SKM-1 treated with dmso at 0.1 percent for 144 hours (cell line): ENCODE measurements around the gene PLCG1.
"Not testable (repeated sequence)": the region's sequence is repeated elsewhere in the genome, so short reads cannot be mapped to it uniquely, and the experiment has no call there.

Experiments used
- DNase-seq: peaks from one replicate; lab custom pipeline; 2025; ENCODE audit not compliant: unreplicated experiment; lab: John Stamatoyannopoulos, UW

The PLCG1 gene

DNA sequence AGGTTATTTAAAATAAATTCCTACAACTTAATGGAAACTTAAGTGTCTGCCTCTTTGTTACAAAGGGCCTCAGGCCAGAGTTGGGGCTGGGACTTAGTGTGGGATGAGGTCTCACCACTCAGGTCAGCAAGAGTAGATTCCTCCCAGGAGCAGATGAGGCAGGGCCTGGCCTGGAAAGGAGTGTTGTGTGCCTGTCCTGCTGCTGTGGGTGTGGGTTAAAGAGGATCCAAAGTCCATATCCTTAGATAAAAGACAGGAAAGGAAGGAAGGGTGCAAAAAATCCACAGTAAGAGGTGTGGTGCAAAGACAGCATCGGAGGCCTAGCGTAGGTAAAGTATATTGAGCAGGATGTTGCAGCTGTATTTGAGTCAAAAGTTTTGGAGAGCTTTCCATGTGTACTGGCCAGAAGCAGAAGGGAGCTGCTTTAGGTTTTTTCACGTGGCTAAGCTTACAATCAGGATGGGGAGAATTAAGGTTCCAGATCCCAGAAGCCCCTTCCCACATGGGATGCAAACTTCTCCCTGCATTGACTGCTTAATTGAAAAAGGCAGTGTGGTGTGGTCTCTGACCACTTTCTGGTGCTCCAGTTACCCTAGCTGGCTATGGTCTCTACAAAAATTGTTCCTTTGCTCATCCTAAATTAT is 12.8 kb upstream of the PLCG1 start:
- no peak for DNase-seq

DNA sequence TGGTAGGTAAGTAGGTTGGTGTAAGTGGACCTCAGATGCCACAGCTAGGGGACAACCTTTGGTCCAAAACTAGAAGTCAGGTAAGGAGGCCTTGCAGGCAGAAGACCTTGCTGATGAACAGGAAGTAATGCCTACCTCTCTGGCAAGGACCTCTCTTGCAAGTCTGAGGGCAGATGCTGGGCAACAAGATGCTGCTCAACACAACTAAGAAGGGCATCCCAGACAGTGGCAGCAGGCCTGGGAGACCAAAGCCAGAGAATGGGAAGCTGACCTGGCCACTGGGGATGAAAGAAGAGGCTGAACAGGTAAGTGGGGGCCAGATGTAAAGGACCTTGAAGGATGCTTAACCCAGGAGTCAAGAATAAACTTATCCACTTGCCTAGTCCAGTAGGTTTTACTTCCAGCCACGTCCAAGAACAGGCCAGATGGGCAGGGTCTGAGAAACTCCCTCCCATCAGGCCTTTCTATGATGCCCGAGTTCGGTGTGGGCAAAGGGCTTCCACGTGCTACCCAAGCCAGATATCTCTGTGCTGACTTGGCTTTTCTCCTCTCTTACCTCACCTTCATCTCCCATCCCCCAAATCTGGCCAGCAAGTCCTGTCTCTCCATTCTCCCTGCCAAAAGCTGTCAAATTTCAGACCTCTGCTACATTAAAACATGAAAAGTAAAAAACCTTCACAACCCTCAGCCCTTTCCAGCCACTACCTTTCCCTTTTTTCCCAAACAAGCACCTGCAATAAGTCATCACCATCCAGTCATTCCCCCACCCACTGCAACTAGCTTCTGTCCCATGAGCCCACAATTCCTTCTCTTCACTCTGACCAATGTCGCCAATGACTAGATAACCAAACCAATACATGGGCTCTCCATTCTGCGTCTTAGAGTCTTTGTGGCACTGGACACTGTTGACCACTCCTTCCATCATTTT is 11.5 kb upstream of the PLCG1 start:
- DNase-seq = no peak

DNA sequence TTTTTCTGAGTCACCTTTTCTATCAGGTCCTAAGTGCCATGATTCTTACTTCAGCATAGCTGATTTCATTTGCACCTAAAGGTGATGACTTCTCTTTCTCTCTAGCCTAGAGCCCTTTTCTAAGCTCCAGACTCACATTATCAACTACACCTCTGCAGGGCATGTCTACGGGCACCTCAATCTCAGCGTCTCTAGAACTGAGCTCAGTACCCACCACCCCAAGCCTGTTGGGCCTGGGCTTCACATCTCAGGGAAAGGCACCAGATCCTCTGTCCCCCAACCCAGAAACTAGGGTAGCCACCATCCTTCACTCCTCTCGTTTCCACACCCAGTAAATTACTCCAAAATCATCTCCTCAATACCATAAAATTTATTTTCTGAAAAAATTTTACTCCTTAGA is 10.6 kb upstream of the PLCG1 start:
- DNase-seq = no peak

DNA sequence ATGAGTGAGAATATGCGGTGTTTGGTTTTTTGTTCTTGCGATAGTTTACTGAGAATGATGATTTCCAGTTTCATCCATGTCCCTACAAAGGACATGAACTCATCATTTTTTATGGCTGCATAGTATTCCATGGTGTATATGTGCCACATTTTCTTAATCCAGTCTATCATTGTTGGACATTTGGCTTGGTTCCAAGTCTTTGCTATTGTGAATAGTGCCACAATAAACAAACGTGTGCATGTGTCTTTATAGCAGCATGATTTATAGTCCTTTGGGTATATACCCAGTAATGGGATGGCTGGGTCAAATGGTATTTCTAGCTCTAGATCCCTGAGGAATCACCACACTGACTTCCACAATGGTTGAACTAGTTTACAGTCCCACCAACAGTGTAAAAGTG is 9.0 kb upstream of the PLCG1 start:
- not testable (repeated sequence) for DNase-seq

DNA sequence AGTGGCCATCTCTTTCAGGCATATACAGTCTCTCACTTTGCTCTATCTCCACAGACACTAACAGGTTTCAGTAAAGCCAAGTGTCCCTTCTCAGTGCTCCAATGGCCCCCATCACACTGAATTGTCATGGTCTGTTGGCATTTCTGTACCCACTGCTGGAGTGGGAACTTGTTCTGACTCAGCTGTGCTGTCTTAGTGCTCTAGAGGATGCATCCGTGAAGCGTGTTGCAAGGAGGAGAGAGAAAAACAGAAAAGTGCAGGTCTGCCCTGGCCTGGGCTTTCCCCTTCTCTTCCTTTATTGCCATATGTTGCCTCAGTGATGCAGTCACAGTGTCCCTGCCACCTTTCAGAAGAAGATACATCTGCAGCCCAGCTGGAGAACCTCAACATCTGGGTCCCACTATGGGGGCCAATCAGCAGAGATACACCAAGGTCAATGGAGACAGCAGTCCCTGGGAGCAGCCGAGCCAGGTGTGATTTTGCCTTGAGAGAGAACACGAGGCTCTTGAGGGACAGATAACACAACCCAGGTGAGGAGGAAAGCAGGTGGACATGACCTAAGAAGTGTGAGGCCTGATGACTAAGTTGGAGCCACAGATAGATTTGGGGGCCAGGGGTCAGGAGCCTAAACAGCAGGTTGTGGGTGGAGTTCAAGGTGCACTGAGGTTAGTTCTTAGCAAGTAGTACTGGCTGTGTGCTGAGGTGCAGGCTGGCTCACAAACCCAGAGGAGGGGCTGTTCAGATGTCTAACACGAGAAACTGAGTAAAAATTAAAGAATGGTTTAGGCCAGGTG is 5.6 kb upstream of the PLCG1 start:
- DNase-seq = no peak

DNA sequence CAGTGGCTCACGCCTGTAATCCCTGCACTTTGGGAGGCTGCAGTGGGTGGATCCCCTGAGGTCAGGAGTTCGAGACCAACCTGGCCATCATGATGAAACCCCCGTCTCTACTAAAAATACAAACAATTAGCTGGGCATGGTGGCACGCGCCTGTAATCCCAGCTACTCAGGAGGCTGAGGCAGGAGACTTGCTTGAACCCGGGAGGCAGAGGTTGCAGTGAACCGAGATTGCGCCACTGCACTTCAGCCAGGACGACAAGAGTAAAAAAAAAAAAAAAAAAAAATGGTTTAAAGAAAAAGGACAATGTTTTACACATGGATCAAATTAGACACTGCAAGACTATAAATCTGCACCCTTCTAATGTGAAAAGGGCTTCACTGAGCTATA is 5.0 kb upstream of the PLCG1 start:
- DNase-seq = not testable (repeated sequence)

DNA sequence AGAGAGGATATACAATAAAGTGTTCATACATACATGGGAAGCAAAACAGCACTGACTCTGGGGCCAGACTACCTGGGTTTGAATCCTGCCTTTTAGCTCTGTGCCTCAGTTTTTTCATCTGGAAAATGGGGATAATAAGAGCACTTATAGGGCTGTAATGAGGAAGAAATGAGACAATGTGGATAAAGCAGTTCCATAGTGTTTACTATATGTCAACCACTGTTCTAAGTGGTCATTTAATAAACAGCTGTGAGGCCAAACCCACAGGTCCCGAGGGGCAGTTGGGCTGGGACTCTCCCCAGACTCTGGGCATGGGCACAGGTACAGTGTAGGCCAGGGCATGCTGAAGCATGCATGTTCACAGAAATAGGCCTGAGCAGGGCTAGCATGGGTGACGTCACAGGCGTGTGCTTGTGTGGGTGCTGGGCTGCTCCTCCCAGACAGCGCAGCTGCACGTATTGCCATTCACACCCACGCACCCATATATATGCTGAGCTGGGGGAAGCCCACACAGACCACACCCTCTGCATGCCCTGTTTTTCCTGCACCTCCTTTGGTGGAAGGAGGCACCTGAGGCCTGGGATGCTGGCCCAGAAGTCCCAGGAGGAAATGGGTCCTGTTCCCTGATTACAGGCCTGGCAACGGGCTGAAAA is 3.5 kb upstream of the PLCG1 start:
- no peak for DNase-seq

DNA sequence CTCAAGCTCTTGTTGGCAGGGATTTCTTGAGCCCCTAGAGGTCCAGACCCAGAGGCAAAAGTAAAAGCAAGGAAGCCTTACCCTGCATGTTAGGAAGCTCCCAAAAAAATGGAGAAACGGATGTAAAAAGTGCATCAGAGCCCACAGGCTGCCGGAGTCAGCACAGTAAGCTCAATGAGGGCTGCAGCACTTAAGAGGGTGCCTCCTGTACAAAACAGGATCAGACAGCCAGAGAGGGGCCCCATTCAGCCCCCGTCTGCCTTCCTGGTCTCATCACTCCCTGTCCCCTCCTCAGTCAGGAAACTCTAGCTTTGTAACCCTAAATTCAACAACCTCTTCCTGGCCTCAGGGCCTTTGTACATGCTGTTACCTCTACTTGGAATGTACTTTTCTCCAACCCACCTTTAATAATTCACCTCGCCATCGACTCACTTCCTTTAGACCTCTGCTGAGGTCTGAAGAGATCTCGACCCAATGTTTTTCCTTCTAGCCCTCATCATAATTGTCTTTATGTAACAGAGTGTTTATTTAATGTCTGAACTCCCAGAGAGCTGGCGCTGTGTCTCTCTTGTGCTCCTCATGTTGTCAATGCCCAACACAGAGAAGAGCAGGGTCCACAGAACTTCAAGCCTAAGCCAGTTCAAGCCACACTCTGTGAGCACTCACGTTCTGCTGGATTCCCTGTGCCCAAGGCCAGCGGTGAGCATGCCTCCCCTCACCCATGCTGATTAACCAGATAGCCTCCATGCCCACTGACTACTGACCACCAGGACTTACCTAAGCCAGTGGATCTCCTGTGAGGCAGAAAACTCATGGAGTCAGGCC is 2.8 kb upstream of the PLCG1 start:
- no peak for DNase-seq

DNA sequence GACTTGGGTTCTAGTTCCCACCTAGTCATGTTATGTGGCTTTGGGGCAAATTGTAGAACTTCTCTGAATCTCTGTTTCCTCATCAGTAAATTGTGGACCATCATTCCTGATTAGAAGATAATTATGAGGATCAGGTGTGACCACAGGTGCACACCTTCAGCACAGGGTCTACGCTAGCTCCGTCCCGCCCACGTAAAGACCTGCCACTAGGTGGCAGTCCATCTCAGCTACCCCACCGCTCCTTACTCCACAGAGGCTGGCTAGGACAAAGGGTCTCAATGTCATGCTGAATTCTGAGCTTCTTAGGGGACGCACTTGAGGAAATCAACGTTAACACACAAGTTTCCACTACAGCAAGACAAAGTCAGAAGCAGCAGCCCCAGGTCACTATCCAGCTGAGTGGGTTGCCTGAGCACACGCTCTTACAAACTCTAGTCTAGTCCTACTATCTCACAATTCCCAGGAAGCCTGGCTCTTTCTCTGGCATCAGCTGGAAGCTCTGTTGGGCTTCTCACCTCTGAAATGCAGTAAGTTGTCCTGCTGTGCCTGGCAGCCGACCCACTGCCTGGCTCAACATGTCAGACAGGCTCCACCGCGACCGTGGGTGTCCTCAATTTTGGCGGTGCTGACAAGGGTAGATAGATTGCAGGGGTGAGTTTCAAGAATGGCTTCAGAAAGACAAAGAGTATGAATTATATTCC is 2.0 kb upstream of the PLCG1 start:
- DNase-seq = peak; percentile 26

DNA sequence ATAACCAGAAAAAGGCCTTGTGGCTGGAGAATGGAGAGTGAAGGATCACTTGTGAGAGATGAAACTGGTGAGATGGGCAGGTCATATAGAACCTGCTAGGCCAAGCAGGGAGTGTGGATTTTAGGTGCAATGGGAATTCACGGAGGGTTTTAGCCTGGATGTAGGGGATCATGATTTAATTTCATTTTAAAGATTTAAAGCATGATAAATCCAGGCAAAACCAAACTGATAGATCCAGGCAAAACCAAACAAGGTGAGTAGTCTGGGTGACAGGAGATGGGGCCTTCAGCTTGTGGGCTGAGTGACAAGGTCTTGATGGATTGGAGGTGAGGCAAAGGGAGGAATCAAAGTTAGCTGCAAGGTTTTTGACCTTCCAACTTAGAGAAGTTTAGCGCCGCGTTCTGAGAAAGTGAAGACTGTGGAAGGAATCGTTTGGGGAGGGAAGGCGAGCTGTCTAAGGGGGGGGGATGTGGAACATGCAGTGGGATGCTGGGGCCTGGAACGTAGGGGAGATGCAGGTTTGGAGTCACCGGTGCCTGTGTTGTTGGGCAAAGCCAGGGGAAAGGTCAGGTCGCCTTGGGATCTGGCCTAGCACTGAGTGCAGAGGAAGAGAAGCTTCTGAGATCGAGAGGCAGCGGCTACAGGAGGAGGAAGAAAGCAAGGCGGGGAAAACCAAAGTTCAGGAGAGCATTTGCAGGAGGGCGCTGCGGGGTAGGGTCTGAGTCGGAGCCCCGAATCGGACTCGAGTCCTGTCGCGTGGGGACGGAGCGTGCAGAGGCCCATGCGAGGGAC is 1.3 kb upstream of the PLCG1 start:
- DNase-seq = no peak

DNA sequence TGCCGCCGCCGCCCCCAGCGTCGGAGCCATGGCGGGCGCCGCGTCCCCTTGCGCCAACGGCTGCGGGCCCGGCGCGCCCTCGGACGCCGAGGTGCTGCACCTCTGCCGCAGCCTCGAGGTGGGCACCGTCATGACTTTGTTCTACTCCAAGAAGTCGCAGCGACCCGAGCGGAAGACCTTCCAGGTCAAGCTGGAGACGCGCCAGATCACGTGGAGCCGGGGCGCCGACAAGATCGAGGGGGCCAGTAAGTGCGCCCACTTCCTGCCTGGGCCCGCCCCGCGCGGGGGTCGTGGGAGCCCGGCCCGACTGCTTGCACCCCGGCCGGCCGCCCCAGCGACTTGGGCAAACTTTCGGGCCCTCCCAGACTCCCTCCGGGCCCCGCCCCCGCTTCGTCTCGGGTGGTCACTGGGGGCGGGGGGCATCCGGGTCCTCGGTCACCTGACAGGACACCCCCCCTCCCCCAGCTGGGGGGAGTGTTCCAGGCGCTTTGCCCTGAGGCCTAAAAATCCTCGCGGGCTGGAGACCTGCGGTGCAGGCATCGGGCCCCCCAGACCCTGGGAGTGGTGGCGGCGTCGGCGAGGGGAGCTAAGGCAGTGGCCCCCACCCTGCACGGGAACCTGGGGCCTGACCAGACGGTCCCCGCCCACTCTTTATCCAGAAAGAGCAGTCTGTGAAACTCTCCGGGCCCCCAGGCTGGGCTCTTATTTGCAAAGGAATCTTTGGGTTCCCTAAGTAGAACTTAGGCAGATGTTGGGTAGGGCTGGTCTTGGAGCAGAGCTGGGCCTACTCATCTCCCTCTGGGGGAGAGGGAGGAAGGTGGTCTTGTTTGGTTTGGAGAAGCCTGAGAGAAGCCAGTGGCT is 501 bp downstream of the PLCG1 start:
- DNase-seq = no peak

DNA sequence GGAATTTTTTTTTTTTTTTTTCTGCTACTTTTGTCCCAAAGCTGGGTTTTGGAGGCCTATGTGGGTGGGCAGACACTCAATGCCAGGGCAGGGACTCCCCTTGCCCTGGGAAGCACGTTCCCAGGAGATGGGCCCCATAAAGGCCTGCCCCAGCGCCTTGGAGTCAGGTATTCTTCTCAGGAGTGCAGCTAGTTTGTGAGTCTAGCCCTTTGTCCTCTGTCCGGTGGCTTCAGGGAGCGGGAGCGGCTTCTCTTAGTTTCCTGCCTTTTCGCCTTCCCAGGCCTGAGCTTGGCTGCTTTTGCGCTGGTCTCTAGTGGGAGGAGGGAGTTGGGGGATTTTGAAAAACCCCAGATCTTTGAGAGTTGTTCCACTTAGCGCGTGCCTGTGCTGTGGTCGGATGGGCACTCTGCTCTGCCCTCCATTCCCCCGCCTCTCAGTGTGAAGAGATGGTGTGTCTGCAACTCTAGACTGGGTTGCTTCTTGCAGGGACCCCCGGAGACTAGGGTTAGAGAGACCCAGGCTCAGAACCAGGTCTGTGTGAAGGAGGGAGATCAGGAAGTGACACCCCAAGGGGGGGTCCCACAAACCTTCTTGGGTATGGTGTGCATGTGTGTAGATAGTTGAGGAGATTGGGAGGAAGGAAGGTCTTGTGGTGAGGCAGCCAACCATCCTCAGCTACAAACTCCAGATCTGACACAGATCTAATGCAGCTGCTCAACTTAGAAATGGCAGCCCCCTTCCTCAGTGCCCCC is 1.3 kb downstream of the PLCG1 start:
- DNase-seq = no peak

DNA sequence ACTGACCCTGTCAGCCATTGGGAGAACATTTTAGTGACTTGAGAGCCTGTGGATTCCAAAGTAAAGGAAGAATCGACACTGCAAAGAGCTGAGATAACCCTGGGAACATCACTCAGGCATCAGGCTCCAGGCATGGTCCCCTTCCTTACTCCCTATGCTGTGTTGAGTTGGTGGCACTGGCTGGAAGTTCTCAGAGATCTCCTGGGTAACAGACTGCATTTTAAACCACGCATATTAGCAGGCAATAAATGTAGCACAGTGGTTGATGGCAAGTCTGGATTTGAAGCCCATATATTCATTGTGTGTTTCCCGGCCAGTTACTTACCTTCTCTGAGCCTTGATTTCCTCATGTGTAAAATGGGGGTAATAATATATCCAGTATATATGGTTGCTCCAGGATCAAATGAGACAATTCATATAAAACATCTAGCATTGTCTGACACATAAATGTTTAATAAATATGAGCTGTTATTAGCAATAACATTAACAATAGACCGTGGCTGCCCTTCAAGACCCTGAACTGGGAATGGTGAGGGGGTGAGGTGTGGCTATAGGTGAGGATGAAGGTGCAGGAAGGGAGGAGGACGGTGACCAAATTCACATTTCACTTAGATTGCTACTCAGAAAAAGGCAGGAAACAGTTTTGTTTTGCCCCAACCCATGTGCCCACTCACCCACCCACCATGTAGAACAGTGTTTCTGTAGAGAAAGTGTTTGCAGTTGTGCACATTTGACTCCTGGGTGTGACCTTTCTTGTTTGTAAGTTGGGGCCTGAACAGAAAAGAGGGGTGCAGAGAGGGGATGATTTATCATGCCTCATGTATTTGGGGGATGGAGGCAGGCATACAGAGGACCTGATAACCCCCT is 2.1 kb downstream of the PLCG1 start:
- no peak for DNase-seq

DNA sequence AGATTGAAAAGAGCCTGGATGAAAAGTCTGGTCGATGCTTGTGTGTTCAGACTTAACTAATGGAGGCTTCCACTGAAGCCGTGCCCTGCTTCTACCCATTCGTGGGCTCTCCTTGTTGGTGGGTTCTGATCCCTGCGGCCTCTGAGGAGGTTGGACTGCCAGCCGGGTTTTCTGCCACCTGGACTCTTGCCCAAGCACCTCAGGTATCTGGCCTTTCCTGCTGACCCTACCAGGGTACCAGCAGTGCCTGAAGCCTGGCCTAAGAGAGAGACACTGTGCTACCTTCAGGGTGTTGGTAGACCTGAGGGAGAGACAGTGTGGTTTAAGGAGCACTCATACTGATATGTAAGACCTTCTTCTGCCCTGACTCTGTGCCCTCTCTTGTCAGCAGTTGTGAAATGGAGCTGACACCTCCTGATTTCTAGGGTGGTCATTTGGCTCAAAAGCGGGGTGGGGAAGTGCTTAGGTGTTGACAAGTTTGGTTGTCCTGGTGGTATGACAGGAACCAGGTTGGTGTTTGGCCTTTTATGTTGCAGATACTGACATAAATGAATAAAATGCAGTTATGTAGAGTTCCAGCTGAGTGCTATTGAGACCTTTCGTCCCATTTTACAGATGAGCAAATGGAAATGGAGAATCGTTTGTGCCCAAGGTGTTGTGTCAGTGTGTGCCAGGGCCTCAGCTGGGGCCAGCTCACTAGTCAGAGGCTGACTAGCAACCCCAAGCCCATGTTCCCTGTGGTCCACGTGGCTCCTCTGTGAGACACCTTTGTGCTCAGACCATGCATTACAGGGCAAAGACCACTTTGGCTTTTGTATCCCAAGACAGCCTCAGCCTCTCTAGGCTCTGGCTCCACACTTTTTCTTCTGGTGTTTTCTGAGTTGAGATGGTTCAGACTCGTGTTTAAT is 3.1 kb downstream of the PLCG1 start:
- DNase-seq = no peak

DNA sequence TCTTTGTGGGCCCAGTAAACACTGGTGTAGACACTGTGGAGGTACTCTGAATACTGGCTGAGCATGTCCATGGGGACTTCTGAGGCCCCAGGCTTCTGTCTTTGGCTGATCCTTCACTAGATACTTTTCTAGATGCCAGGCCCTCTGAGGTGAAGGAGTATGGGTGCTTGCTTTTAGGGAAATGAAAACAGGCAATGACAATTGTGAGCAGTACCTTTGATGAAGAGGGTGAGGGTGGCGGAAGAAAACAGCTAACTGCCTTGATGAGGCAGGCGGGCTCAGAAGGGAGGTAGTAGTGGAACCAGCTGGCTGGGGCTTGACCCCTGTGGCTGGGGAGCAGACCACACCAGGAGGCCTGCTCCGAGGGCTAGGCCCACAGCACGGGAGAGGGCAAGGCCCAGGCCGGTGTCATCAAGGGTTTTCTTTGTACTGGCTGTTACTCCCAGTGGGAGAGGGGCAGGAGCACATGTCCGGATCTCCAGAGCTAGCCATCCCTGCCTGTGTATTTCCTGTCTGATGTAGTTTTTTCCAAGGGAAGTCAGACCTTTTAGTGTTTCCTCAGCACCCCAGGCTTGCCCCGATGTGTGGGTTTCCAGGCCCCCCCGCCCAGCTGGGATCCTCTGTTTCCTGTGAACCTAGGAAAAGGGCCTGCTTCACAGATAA is 3.9 kb downstream of the PLCG1 start:
- DNase-seq = no peak
